H1 (cell line): ENCODE results near the gene GH1. TPM values are rescaled to one million over a fixed set of nuclear protein-coding genes. Genes with fewer than 3 reads are reported as not detected.

Source experiments
- CTCF ChIA-PET: fragments of 300-600 bp; sonication (Branson Sonifier 250); formaldehyde crosslinking; loops from one replicate; lab custom pipeline; 2021; ENCODE audit not compliant: partially characterized antibody; lab: Charles Lee
- POLR2A ChIA-PET: fragments of 300-600 bp; sonication (Branson Sonifier 250); formaldehyde crosslinking; loops from one replicate; lab custom pipeline; 2021; ENCODE audit warnings: inconsistent platforms; ENCODE audit not compliant: partially characterized antibody; lab: Charles Lee
- DNase-seq, 2 experiments: peaks; one replicate each; pipeline versions ENCODE4 v3.0.0 to v3.0.0-alpha.2; 2010 to 2022; ENCODE audit warnings: low spot score in 2 of 2, low read depth in 1 of 2, mixed read lengths in 1 of 2
- FAIRE-seq: peaks from 2 replicates; lab custom pipeline; 2011; peaks lifted over from hg19 to GRCh38; lab: Jason Lieb, UNC
- H2AFZ ChIP-seq: 2 replicates; pipeline ENCODE4 v1.8.1; 2012; ENCODE audit warnings: low read length, inconsistent platforms
- H2AK5ac ChIP-seq: 2 replicates; pipeline ENCODE4 v1.6.1; 2013; ENCODE audit warnings: low read depth, low read length
- H2BK120ac ChIP-seq: replicated peaks from 2 replicates; pipeline ENCODE3; 2013; ENCODE audit warnings: low read depth, low read length, inconsistent platforms
- H2BK12ac ChIP-seq: 2 replicates; pipeline ENCODE4 v1.6.1; 2013; ENCODE audit warnings: low read depth, low read length
- H2BK15ac ChIP-seq: 2 replicates; pipeline ENCODE4 v1.6.1; 2013; ENCODE audit warnings: low read length
- H2BK20ac ChIP-seq: 2 replicates; pipeline ENCODE4 v1.6.1; 2013; ENCODE audit warnings: low read length
- H2BK5ac ChIP-seq: 2 replicates; pipeline ENCODE4 v1.6.1; 2013; ENCODE audit warnings: low read depth, low read length
- H3K14ac ChIP-seq: 2 replicates; pipeline ENCODE4 v1.6.1; 2013; ENCODE audit warnings: inconsistent platforms; ENCODE audit not compliant: insufficient read length
- H3K18ac ChIP-seq: 2 replicates; pipeline ENCODE4 v1.6.1; 2013; ENCODE audit warnings: low read length; ENCODE audit errors: extremely low read depth
- H3K23ac ChIP-seq: 2 replicates; pipeline ENCODE4 v1.6.1; 2013; ENCODE audit warnings: inconsistent platforms; ENCODE audit not compliant: insufficient read length
- H3K23me2 ChIP-seq: 2 replicates; pipeline ENCODE4 v1.6.1; 2013; ENCODE audit warnings: low read depth, low read length
- H3K27ac ChIP-seq: 2 replicates; pipeline ENCODE4 v1.6.1; 2011; ENCODE audit warnings: low read depth, low read length, inconsistent platforms
- H3K27me3 ChIP-seq, 4 experiments: replicated peaks in 1 of 4; 1 replicate in 1 of 4; 2 replicates in 3 of 4; pipeline versions ENCODE4 v1.6.1 to v1.8.1; 2011 to 2013; ENCODE audit warnings: low read length in 3 of 4, mild to moderate bottlenecking in 3 of 4, inconsistent platforms in 2 of 4, mixed read lengths in 2 of 4, moderate library complexity in 1 of 4; ENCODE audit not compliant: control insufficient read depth in 3 of 4, insufficient read depth in 3 of 4; ENCODE audit errors: extremely low read depth in 1 of 4
- H3K36me3 ChIP-seq, 4 experiments: 2 replicates each; pipeline versions ENCODE4 v1.6.1 to v1.8.1; 2011 to 2013; ENCODE audit warnings: mild to moderate bottlenecking in 4 of 4, low read length in 3 of 4, moderate library complexity in 2 of 4, control low read depth in 1 of 4, inconsistent platforms in 1 of 4; ENCODE audit not compliant: insufficient read depth in 4 of 4, control insufficient read depth in 2 of 4
- H3K4ac ChIP-seq: replicated peaks from 2 replicates; pipeline ENCODE3; 2013; ENCODE audit warnings: low read length, low read depth, mixed read lengths, inconsistent platforms; ENCODE audit not compliant: insufficient read length
- H3K4me1 ChIP-seq, 4 experiments: replicated peaks in 1 of 4; 1 replicate in 1 of 4; 2 replicates in 3 of 4; pipeline versions ENCODE4 v1.6.1 to v1.8.1; 2011 to 2013; ENCODE audit warnings: low read length in 3 of 4, inconsistent platforms in 2 of 4, mixed read lengths in 1 of 4; ENCODE audit not compliant: insufficient read depth in 4 of 4, control insufficient read depth in 3 of 4
- H3K4me2 ChIP-seq, 2 experiments: 2 replicates each; pipeline versions ENCODE4 v1.6.1 to v1.8.1; 2011 to 2013; ENCODE audit warnings: low read depth in 2 of 2, low read length in 2 of 2, control low read depth in 1 of 2, inconsistent platforms in 1 of 2, mild to moderate bottlenecking in 1 of 2; ENCODE audit not compliant: insufficient read depth in 1 of 2
- H3K4me3 ChIP-seq, 4 experiments: fragments of 200-600, 300-600 bp in 1 of 4; sonication (generic), shearing (Covaris generic), sonication (Bioruptor Twin) in 1 of 4; 2 replicates each; pipeline versions ENCODE4 v1.5.1 to v1.8.1; 2011 to 2016; ENCODE audit warnings: low read length in 4 of 4, low read depth in 3 of 4, control low read depth in 2 of 4, inconsistent platforms in 2 of 4, mild to moderate bottlenecking in 2 of 4, mixed read lengths in 1 of 4, moderate library complexity in 1 of 4; ENCODE audit not compliant: insufficient read depth in 2 of 4; ENCODE audit errors: extremely low read depth in 1 of 4
- H3K56ac ChIP-seq: replicated peaks from 2 replicates; pipeline ENCODE3; 2013; ENCODE audit warnings: low read depth, mild to moderate bottlenecking, mixed read lengths, low read length, inconsistent platforms; ENCODE audit not compliant: insufficient read length
- H3K79me1 ChIP-seq: 2 replicates; pipeline ENCODE4 v1.6.1; 2013; ENCODE audit warnings: low read depth, low read length, control low read depth
- H3K79me2 ChIP-seq, 2 experiments: 2 replicates each; pipeline versions ENCODE4 v1.6.1 to v1.8.1; 2012 to 2013; ENCODE audit warnings: low read length in 2 of 2, mild to moderate bottlenecking in 2 of 2, inconsistent platforms in 1 of 2; ENCODE audit not compliant: insufficient read depth in 2 of 2, control insufficient read depth in 1 of 2
- H3K9ac ChIP-seq, 4 experiments: replicated peaks in 1 of 4; 1 replicate in 1 of 4; 2 replicates in 3 of 4; pipeline versions ENCODE4 v1.6.1 to v1.8.1; 2011 to 2013; ENCODE audit warnings: low read depth in 3 of 4, low read length in 3 of 4, control low read depth in 2 of 4, mild to moderate bottlenecking in 2 of 4, moderate library complexity in 2 of 4, inconsistent platforms in 1 of 4; ENCODE audit errors: extremely low read depth in 1 of 4
- H3K9me3 ChIP-seq, 2 experiments: 2 replicates each; pipeline versions ENCODE4 v1.6.1 to v1.8.1; 2012 to 2013; ENCODE audit warnings: mild to moderate bottlenecking in 2 of 2, moderate library complexity in 2 of 2, control low read depth in 1 of 2, inconsistent platforms in 1 of 2, low read depth in 1 of 2, low read length in 1 of 2, mixed read lengths in 1 of 2; ENCODE audit not compliant: insufficient read depth in 2 of 2
- H4K20me1 ChIP-seq, 2 experiments: replicated peaks in 1 of 2; 2 replicates each; pipeline versions ENCODE3 to v1.8.1; 2011 to 2013; ENCODE audit warnings: inconsistent platforms in 2 of 2, low read length in 2 of 2, mild to moderate bottlenecking in 1 of 2; ENCODE audit not compliant: insufficient read depth in 2 of 2, control insufficient read depth in 1 of 2
- H4K5ac ChIP-seq: 2 replicates; pipeline ENCODE4 v1.6.1; 2013; ENCODE audit warnings: low read length, low read depth, mixed read lengths, inconsistent platforms; ENCODE audit not compliant: insufficient read length
- H4K8ac ChIP-seq: 2 replicates; pipeline ENCODE4 v1.8.0; 2013; ENCODE audit warnings: mild to moderate bottlenecking, moderate library complexity, low read length, inconsistent platforms; ENCODE audit not compliant: insufficient read depth; ENCODE audit errors: extremely low read depth
- H4K91ac ChIP-seq: replicated peaks from 2 replicates; pipeline ENCODE3; 2013; ENCODE audit warnings: low read length, mixed read lengths, inconsistent platforms; ENCODE audit not compliant: insufficient read length
- BACH1 ChIP-seq: IDR thresholded peaks from 2 replicates; pipeline ENCODE4 v1.6.1; 2012; ENCODE audit warnings: low read length, improper control_type of control experiment
- JUND ChIP-seq: IDR thresholded peaks from 2 replicates; pipeline ENCODE4 v1.6.1; 2011; ENCODE audit warnings: mild to moderate bottlenecking, improper control_type of control experiment, low read length
- POU5F1 ChIP-seq: IDR thresholded peaks from 2 replicates; pipeline ENCODE4 v1.6.1; 2011; ENCODE audit warnings: low read depth, mild to moderate bottlenecking, low read length, moderate library complexity
- SP2 ChIP-seq: IDR thresholded peaks from 2 replicates; pipeline ENCODE4 v1.6.1; 2012; ENCODE audit warnings: mild to moderate bottlenecking, low read length, inconsistent platforms
- WGBS, 2 experiments: shearing (Covaris generic) in 1 of 2; methylation state at CpG; one replicate each; pipeline versions ENCODE4 v1.1.6 to v1.1.7; 2013 to 2015; ENCODE audit warnings: low lambda C conversion rate in 2 of 2, mixed read lengths in 2 of 2, inconsistent platforms in 1 of 2, low coverage in 1 of 2, missing lambda C conversion rate in 1 of 2; ENCODE audit not compliant: insufficient replicate concordance in 2 of 2, insufficient coverage in 1 of 2, insufficient read length in 1 of 2; ENCODE audit errors: extremely low coverage in 1 of 2, missing lambda C conversion rate in 1 of 2; 5-methylcytosine and 5-hydroxymethylcytosine counted together
- polyA plus RNA-seq, 7 experiments: library from polyadenylated mRNA; depleted of rRNA in 3 of 7; stranded (reverse) in 5 of 7; unstranded in 2 of 7; fragments of >200 nt in 5 of 7; fragments of 200-250 nt in 2 of 7; gene quantifications; 1 replicate in 5 of 7; 2 replicates in 1 of 7; 4 replicates in 1 of 7; pipeline versions ENCODE4 v1.2.1 to v1.2.3, GENCODE V29; 2011 to 2013; ENCODE audit warnings: missing spikeins in 2 of 7, mixed read lengths in 2 of 7
- total RNA-seq: library from RNA; stranded (reverse); fragmentation: NEBNext Ultra II Directional; extraction: Animal tissue kit (Norgen Biotek cat#: 25700); gene quantifications from 2 replicates; pipeline ENCODE4 v1.2.1, GENCODE V29; 2021
- TF ChIP-seq, protein P1 (sequence below): IDR thresholded peaks from 2 replicates; pipeline ENCODE4 v1.6.1; 2012; ENCODE audit warnings: inconsistent platforms

GH1 gene
- total and polyA plus RNA-seq, 2 of the 8 experiments (the other 6 are each of a cell fraction or from before 2014, with no cell fraction given): 0.41 TPM; not detected in 1

DNA sequence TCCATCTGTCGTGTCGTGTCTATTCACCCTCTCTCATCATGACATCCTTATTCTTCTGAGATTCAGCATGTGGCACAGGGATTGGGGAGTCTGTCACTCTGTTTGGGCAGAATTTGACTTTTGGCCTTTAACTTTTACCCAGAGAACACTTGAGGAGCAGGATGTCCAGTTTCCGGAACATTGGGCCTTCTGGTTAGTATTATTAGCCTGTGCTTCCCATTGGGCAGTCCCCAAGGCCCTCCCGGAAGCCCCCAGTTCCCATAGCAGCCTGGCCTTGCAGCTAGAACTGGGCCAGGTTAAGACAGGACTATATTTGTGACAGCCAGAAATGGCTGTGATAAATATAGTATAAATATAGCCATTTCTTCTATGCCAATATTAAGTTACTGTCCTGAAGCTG lies 44.5 kb upstream of the GH1 start:
- Histone ChIP-seq H2BK5ac (0 out of 2 replicates have a peak overlapping the region, but pooled peaks have one; percentile 20), H3K9ac (no peak overlapping the region), H3K56ac (no peak overlapping the region), H4K8ac (no peak overlapping the region), H3K4me1 (peaks cover 0 to 20% (median 9%) of the 10 kb centered on the region in 4 experiments; a peak in 6 of 7 replicates), H3K18ac (no peak overlapping the region), H4K91ac (no peak overlapping the region), H3K23ac (no peak overlapping the region), H3K9me3 (no peaks in the 10 kb centered on the region; a peak in 1 of 4 replicates), H2BK15ac (no peak overlapping the region), H3K4me2 (no peak overlapping the region; a peak in 1 of 4 replicates), H3K23me2 (peaks cover 8% of the 10 kb centered on the region), H2BK20ac (no peak overlapping the region), H3K14ac (no peak overlapping the region), H2BK120ac (no peak overlapping the region), H2BK12ac (no peak overlapping the region), H3K4me3 (no peak overlapping the region), H4K20me1 (peaks cover 0 to 4% of the 10 kb centered on the region in 2 experiments), H3K36me3 (no peaks in the 10 kb centered on the region), H3K27me3 (no peaks in the 10 kb centered on the region), H2AFZ (no peak overlapping the region), H4K5ac (no peak overlapping the region), H3K4ac (no peak overlapping the region), H2AK5ac (no peak overlapping the region), H3K79me1 (0 out of 2 replicates have a peak, but pooled peaks cover 2% of the 10 kb centered on the region), H3K27ac (no peak overlapping the region), H3K79me2 (no peaks in the 10 kb centered on the region)
- WGBS, 2 experiments: 97% methylated on average over 4 of the region's 4 CpGs; no CpG with 5 or more reads in 1 of the 2 experiments
- ChIA-PET CTCF (interaction anchor here (1.0 to 4.6 kb wide), 6 partner anchors 12 to 52 kb away, joined by 3 to 19 read pairs (median 7); partner anchors contain the start of genes CD79B, CSHL1 and GH1), POLR2A (no interaction called here)
- no peak for DNase-seq
- FAIRE-seq: no peak
- TF ChIP-seq BACH1 (no peak), JUND (no peak), SP2 (no peak), POU5F1 (no peak)
- TF ChIP-seq, protein P1, sequence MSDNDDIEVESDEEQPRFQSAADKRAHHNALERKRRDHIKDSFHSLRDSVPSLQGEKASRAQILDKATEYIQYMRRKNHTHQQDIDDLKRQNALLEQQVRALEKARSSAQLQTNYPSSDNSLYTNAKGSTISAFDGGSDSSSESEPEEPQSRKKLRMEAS: no peak
